Glomerular visceral epithelial cell (primary cell): ENCODE data around the gene SYT5.
"Not testable (repeated sequence)": the region's sequence is repeated elsewhere in the genome, so short reads cannot be mapped to it uniquely, and the experiment has no call there.

Source experiments
- DNase-seq: peaks from one replicate; pipeline ENCODE4 v3.0.0-alpha.2; 2016; ENCODE audit errors: extremely low spot score

The SYT5 gene

DNA sequence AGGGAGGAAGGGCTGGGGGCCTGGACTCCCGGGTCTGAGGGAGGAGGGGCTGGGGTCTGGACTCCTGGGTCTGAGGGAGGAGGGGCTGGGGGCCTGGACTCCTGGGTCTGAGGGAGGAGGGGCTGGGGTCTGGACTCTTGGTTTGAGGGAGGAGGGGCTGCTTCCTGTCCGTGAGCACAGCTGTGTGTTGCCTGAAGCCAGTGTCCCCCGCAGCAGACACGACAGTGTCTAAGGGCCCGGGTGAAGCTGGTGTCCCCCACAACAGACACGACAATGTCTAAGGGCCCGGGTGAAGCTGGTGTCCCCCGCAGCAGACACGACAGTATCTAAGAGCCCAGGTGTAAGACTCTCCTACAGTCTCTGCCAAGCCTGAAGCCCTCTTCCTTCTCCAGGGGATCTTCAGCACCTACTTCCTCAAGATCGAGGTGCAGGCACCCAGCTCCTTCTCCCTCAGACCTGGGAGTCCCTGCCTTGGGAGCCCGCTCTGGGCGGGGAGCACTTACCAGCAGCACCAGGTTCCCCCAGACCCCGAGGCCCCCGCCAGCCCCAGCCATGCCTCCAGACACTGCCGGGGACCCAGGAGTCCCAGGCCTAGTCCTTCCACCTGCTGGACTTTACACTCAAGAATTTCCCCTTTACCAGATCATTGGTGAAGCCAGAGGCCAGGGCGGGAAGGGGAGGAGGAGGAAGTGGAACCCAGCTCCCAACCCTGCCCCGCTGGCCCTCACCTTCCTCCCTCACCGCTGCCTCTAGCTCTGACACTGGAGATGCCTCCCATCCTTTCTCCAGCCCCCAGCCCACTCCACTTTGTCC is 29.0 kb upstream of the SYT5 start, which contains the start of gene PTPRH:
TSS of gene PTPRH (minus strand) at position 622 of the 813 bp plus-strand sequence. CDS start at position 554, 68 bp downstream.
- DNase-seq = no peak

DNA sequence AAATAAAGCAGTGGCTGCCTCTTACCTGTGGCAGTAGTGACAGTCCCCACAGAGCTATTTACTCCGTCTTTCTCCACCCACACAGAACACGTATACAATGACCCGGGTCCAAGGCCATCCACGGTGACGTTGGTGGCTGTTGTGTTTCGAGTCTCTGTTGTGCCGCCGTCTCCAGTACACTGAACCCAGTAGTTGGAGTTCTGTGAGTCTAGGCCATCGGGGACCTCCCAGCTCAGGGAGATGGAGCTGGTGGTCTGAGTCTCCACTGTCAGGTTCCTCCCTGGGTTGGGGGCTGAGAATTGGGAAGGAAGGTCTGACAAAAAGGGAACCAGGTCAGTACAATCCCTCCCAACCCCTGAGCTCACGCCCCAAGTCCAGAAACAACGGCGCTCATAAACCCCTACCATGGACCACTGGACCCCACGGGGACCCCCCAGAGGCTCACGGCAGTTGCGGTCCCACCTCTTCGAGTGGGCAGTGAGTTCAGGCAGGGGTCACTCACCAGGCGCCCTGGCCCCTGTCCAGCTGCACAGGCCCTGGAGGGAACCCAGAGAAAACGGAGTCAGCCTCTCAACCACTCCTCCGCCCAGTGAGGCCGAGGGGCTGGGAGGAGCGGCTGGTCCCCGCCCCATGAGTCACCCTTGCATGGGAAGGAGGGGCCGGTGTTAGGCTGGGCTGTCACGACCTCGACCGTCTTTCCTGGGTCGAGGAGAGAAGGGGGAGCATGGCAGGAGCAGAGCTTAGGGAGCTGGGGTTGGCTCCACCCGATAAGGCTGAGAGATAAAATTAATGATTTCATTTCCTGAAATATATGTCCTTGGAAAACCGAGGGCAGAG is 26.8 kb upstream of the SYT5 start:
- DNase-seq = peak; percentile 85

DNA sequence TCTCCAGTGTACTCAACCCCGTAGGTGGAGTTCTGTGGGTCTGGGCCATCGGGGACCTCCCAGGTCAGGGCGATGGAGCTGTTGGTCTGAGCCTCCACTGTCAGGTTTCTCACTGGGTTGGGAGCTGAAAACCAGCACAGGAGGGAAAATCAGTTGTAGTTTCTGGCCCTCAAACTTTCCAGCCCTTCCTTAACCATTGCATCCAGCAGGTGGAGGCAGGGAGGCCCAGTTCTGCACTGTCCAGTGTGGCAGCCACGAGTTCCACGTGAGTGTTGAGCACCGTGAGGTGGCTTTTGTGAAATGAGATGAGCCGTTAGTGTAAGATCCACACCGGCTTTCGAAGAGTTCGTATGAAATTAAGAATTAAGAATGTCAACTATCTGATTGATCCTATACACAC is 22.1 kb upstream of the SYT5 start:
- not testable (repeated sequence) for DNase-seq

DNA sequence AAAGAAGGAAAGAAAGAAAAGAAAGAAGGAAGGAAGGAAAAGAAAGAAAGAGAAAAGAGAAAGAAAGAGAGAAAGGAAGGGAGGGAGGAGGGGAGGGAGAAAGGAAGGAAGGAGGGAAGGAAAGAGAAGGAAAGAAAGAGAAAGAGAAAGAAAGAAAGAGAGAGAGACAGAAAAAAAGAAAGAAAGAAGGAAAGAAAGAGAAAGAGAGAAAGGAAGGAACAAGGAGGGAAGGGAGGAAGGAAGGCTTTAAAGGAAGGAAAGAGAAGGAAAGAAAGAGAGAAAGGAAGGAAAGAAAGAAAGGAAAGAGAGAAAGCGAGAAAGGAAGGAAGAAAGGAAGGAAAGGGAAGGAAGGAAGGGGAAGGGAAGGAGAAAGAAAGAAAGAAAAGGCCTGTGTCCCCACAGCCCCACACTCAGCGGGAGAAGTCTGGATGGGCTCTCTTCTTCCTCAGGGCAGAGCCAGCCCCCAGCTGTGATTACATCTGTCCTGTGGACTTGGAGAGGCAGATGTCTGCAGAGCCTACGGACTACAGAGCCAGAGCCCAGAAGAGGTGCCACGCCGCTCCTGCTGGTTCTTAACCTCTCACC is 19.6 kb upstream of the SYT5 start:
- DNase-seq = no peak

DNA sequence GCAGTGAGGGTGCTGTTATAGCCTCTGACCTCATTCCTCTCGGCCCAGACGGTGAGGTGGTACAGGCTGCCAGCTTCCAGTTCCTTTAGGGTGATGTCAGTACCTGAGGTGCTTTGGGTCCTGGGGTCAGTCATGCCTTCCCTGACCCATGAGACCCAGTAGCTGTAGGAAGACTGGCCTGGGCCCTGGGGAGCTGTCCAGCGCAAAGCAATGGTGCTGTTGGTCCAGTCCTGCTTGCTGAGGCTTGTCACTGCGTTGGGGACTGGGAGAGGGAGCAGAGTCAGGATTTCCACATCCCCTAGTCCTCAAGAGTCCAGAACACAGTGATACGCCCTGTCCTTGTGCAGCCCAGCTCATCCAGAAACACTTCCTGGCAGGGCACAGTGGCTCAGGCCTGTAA is 18.6 kb upstream of the SYT5 start:
- DNase-seq = no peak

DNA sequence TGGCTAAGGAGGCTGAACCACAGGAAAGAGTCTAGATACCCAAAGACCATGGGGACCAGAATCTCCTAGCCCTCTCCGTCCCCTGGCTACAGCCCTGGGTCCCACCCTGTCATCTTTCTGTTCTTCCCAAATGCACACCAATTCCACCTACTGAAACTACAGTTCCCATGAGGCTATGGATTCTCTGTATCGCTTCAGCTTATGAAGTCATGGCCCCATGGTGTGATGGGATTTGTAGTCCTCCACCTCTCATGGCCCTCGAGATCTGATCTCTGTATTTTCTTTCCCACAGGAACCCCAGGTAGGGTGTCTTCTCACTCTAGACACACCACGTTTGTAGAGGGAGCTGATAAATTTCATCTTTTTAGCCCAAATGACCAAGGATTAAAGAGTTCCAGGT is 17.4 kb upstream of the SYT5 start:
- no peak for DNase-seq

DNA sequence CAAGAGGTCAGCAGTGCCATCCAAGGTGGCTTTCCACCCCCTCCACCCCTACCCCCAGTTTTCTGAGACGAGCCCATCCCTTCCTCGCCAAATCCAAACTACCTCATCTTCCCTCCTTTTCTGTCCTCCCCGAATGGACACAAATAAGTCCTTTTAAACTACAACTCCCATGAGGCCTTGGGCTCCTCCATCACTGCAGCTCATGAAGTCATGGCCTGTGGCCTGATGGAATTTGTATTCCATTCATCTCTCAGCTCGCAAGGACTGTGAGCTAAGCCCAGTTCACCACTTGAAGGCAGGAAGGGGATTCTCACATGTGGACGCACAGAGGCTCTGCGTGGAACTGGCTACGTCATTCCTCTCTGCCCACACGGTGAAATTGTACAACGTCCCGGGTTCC is 16.7 kb upstream of the SYT5 start:
- DNase-seq = no peak

DNA sequence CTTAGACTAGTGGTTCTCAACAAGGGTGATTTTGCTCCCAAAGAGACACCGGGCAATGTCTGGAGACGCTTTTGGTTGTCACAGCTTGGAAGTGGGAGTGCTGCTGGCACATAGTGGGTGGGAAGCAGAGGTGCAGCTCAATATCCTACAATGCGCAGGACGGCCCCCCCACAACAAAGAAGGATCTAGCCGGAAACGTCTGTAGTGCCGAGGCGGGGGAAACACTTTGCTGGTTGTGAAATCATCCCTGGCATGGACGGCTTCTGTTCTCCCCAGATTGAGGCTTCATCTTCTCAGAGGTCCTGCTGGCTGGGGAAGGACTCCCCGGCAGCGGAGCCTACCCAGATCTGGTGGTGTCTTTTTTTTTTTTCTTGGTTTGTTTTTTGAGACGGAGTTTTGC is 13.4 kb upstream of the SYT5 start:
- no peak for DNase-seq

DNA sequence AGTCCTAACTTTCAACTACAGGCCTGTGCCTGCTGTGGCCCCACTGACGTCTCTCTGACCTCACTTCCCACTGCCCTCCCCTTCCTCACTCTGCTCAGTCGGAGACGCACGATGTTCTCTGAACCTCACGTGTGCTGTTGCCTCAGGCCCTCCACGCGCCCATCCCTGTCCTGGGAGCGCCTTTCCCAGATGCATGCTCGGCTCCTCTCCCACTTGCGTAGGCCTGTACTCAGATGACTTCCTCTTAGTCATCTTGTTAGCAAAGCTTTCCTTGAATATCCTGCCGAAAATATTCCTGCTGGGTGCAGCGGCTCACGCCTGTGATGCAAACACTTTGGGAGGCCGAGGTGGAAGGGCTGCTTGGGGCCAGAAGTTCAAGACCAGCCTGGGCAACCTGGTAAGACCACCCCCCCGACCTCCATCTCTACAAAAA is 9.3 kb upstream of the SYT5 start:
- peak; percentile 15 for DNase-seq

DNA sequence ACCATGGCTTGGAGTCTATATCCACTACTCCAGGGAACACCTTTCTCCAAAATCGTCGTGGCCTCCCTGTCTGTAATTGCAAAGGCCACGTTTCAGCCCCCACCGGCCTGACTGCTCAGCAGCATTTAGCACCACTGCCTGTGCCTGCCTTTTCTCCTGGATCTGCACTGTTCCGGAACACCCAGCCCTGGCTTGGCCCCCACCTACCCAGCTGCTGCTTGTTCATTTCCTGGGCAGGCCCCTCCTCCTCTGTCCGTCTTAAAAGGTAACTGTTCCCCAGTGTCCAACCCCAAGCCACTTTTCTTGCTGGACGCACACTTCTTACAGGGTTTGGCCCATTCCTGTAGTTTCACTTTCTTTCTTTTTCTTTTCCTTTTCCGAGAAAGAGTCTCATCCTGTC is 8.5 kb upstream of the SYT5 start:
- DNase-seq = no peak

DNA sequence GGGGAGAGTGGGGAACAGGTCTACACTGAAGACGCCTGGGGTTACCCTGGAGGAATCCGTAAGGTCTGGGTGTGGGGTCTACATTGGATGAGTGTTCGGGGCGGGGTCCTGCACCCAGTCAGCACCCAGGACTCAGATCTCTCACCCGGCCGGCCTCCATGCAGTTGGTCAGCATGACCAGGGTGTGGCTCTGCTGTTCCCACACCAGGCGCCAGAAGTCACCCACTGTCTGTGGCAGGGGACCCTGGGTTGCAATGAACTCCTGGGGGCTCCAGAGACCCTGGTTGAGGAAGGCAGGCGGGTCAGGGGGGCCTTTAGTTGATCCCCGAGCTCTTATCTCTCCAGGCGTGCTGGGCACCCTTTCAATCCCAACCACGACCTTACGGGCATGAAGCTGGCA is 6.0 kb upstream of the SYT5 start:
- no peak for DNase-seq

DNA sequence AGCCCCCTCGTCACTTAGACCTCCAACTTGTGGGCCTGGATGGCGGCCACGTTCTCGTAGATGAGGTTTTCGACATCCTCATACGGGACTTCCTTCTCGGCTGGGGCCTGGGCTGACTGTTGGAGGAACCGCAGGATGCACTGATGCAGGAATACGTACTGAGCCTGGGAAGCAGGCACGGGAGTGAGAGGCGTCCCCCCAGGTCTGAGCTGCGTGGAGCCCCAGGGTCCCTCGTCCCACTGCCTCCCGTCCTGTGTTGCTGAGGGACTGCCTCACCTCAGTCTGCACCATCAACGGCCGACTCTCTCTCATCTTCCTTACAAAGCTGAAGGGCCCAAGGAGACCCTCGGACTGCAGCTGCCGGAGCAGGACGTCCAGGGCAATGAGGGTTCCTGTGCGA is 1.7 kb upstream of the SYT5 start:
- DNase-seq = no peak

DNA sequence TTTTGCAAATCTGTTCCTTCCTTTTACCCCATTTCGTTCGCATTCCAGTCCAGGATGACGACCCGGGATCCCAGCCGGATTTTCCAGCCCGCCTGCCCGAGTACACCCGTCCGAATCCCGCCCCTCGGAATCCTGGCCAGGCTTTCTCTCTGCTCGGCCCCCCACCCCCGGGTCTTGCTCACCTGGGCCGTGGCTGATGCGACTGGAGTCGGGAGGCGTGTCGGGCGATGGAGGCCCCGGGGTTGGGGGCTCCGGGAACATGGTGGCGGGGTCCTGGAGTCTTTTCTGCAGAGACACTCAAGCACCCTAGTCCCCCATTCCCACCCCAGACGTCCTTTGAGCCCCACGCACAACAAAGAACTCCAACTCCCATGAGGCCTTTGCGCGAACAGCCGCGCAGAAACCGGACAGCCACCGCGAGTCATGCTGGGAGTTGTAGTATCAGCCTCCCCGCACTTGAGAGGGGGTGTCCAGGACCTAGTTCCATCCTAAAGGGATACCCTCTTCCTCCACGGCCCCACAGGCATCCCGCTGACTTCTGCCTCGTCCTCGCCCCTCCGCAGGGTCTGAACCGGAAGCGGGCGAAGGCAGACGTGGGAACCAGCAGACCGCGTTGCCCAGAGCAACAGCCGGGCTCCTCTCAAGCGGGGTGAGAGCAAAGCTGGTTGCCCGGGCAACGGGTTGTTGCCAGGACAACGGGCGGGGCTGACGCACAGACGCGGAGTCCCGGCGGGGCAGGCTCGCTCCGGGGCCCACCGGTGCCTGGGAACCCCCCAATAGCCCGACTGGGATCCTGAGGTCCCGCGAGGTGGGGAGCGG is 1.1 kb downstream of the SYT5 start:
- DNase-seq = peak; percentile 74

DNA sequence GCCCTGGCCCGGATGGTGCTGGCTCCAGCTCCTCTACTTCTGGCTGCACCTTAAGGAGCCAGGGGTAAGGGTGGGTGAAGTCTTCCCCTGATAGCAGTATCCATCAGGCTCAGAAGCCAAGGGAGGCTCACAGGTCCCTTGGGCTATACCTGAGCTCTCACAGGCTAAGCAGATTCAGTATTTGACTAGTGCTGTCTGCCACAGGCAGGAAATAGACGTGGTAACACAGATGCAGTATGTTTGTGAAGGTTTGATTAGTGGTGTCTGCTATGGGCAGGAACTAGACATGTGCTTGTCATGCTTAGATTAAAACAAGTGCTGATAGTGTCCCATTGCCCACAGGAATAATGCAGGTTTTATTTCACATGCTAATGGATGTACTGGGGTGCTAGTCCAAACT is 4.0 kb downstream of the SYT5 start:
- no peak for DNase-seq

DNA sequence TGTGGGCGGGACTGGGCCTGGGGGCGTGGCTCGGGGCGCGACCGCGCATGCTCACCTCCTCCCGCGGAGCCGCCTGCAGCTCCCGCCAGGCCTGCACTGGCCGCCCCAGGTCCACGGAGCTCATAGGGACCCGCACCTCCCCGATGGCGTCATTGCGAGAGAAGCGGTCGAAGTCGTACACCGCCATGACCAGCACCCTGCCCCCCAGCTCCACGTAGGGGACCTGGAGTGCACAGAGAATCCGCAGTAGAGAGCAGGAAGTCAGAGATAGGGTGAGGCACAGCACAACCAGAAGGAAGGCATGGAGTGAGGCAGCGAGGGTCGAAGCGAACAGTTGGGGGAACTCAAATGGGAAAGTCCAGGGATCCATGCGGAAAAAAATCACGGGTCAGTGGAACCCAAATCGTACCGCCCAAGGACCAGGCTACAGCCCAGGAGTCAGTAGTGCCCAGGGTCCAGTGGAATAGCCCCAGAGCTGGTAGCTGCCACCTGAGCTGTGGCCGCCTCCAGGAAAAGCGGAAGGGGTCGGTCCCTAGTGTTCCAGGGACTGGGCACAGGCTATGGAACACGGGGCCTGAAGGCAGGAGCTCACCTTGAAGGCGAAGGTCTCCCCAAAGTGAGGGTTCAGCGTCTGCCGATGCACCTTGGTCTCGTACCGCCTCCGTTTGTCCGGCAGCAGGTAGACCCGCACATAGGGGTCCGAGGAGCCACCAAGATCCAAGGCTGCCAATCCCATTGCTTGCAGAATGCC is 4.8 kb downstream of the SYT5 start:
- no peak for DNase-seq

DNA sequence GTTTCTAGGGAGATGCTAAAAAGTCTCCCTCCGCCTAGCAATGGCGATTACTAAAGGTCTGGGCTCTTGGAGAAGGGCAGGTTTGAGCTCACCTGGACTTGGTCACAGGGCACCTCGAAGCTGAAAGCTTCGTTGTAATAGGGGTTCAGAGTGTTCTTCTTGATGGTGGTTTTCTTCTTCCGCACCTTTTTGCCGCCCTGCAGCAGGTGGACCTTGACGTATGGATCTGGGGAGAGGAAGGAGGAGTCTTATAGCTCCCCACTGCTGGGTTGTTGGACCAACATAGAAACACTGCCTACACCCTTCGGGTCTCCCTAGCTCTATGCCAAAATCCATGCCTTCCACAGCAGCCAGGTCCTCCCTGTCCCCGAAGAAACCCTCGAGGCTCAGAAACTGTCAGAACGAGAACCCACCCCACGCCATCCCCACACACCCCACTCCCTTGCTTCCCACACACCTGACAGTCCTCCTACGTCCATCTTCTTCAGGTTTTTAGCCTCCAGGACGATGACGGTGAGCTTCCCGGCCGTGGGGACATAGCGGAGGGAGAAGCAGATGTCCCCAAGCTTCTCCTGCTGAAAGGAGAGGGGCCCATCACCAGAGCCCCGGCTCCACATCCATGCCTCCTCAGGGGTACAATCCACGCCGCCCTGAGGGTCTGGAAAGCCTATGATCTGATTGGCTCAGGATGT is 5.5 kb downstream of the SYT5 start:
- DNase-seq = no peak

DNA sequence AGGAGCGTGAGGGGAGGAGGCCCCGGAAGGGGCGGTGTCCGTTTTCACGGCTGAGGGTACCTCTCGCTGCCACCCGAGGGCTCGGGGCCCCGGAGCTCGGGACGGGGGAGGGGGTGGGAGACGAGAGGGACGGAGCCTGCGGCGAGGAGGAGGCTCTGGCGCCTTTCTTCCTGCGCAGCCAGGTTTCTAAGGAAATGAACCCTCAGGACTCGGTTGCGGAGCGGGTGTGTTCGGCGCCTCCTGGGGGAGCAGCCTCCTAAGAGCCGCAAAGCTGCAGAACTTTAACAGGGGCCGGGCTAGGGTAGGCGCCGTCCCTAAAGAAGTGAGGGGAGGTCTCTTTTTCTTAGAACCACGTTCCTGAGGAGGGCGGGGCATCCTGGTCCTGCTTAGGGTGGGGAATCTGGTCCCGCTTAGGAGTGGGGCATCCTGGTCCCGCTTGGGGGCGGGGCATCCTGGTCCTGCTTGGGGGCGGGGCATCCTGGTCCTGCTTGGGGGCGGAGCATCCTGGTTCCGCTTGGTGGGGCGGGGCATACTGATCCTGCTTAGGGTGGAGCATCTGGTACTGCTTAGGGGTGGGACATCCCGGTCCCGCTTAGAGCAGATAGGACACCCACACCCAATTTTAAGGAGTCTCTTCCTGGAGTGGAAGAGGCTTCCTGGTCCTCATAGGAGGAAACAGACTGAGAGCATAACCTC is 6.2 kb downstream of the SYT5 start:
- peak; percentile 75 for DNase-seq

DNA sequence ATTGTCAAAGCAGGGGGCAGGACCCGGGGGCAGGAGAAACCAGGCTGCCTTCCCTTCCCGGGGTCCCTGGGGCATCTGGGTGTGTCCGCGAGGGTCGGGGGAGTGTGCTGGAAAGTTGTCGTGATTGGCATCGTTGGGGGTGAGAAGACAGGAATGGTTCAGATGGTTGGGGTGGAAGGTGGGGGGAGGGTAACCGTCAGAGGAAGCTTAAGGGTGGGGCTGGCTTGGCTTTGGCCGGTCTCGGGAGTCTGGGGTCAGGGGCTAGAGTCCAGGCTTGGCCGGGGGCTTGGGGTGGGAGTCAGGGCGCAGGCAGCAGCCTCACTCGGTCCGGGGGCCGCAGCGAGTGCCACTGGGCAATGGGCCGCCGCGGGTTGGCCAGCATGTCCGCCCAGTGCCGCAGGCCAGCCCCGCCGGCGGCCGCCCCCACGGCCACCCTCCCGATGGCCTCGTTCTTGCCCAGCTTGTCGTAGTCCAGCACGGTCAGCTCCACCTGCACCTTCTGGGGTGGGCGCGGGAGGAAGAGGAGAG is 6.8 kb downstream of the SYT5 start:
- DNase-seq = no peak

DNA sequence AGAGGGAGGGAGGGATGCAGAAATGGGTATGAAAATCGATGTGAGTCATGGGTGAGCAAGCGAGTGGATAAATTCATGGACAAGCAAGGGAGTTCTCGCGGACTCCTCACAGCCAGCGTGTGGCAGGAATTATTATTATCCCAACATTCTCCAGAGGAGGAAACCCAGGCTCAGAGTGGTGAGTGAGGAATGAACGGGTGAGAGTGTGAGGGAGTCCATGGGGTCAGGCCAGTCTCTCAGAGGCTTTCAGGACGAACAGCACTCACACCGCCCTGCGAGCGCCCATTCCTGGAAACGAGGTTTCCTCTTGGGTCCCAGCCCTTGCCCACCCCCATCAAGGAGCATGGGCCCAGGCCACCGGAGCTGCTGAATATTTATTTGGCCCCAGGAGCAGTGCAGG is 7.3 kb downstream of the SYT5 start:
- peak; percentile 40 for DNase-seq

DNA sequence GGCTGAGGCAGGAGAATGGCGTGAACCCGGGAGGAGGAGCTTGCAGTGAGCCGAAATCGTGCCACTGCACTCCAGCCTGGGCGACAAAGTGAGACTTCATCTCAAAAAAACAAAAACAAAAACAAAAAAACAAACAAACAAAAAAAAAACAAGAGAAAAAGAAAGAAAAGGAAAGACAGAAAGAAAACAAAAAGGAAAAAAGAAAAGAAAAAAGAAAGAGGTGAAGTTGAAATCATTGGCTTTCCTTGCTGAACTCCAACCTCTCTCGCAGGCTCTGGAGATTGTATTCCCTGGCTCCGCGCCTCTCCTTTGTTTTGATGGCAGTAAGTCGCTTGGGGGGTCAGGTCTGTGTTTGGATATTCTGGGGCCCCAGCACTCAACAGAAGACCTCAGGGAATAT is 7.8 kb downstream of the SYT5 start:
- DNase-seq = not testable (repeated sequence)
